Measurements from ENCODE around the gene KLHDC7A. TPM values are rescaled to one million over a fixed set of nuclear protein-coding genes. Genes with fewer than 3 reads are reported as not detected.

The KLHDC7A gene
- total RNA-seq, 1 experiment from 2014 or later = 0.58 TPM

- DNase-seq (ENCODE audit: low spot score) = no peak
These were observed 23.9 kb downstream of the KLHDC7A start for GRCh38 chr1:18504609-18505008.

DNA sequence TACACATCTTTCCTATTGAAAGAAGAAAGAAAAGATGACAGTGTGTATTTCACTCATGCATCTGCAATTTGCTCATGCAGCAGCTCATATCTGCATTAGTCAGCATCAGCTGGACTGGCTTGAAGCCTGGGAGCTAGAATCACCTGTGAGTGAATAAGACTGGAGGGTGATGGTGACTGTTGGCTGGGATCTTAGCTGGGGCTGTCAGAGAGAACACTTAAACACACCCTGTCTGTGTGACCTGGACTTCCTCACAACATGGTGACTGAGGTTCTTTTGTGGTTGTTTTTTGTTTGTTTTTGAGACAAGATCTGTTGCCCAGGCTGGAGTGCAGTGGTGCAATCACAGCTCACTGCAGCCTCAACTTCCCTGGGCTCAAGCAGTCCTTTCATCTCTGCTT is 24.9 kb downstream of the KLHDC7A start:
- no peak for DNase-seq (ENCODE audit: low spot score)

DNA sequence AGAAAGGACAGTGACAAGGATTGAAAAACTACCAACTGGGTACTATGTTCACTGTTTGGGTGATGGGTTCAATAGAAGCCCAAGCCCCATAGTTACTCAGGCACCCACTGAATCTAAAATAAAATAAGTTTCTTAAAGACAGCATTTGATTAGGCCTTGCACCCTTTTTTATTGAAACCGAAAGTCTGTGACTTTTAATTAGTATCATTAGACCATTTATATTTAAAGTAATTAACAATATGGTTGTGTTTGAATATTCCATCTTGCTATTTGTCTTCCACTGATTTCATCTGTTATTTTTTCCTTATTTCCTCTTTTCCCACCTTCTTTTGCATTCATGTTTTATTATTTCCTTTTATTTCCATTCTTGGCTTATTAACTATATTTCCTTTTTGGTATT is 27.4 kb downstream of the KLHDC7A start:
- no peak for DNase-seq (ENCODE audit: low spot score)

- DNase-seq (ENCODE audit: low spot score) = no peak
These were observed 30.6 kb downstream of the KLHDC7A start for GRCh38 chr1:18511149-18511873.

DNA sequence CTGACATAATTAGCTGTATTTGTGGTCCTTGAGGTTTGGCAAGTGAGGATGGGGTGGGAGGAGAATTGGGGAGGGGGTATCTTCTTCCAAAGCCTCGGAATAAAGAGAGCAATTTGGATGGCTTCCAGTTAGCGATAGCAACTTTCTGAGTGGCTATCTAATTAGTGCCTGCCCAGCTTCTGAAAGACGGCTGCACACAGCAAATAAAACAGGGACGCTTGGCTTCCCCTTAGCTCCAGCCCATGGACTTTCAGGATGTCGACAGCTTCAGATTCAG is 31.1 kb downstream of the KLHDC7A start:
- no peak for DNase-seq (ENCODE audit: low spot score)

GRCh38 chr1:18512883-18513282 is 32.2 kb downstream of the KLHDC7A start:
- DNase-seq (ENCODE audit: low spot score) = no peak

DNA sequence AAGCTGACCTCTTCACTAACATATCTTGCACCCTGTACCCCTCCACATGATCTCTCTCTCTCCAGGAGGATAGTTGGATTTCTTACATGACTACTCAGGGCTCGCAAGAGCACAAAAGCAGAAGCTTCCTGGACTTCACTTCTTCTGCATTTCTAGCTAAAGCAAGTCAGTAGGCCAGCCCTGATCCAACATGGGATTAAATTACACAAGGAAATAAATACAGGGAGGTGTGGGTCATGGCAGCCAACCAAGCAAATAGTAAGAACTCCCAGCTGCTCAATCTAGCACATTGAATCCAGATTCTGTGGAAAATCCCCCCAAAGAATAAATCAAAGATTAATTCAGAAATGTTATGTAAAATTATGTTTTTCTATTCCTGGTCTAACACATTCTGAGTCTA is 33.3 kb downstream of the KLHDC7A start:
- DNase-seq (ENCODE audit: low spot score) = no peak

- DNase-seq (ENCODE audit: low spot score) = no peak
These were observed 34.5 kb downstream of the KLHDC7A start for GRCh38 chr1:18515120-18515667.

DNA sequence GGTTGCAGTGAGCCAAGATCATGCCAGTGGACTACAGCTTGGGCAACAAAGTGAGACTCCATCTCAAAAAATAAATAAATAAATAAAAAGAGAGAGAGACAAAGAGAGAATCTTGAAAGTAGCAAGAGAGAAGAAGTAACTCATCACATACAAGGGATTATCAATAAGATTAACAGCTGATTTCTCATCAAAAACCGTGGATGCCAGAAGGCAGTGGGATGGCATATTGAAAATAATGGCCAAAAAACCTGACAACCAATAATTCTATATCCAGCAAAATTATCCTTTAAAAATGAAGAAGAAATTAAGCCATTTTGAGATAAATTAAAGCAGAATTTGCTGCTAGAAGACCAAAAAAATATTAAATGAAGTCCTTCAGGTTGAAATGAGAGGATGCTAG is 35.7 kb downstream of the KLHDC7A start:
- no peak for DNase-seq (ENCODE audit: low spot score)

GRCh38 chr1:18526436-18527275 is 45.9 kb downstream of the KLHDC7A start:
- no peak for DNase-seq (ENCODE audit: low spot score)

GRCh38 chr1:18527514-18527913 is 46.8 kb downstream of the KLHDC7A start:
- DNase-seq (ENCODE audit: low spot score) = no peak

GRCh38 chr1:18527921-18528320 is 47.2 kb downstream of the KLHDC7A start:
- DNase-seq (ENCODE audit: low spot score) = peak; percentile 28

- no peak for DNase-seq (ENCODE audit: low spot score)
These were observed 47.9 kb downstream of the KLHDC7A start for GRCh38 chr1:18528616-18529015.

DNA sequence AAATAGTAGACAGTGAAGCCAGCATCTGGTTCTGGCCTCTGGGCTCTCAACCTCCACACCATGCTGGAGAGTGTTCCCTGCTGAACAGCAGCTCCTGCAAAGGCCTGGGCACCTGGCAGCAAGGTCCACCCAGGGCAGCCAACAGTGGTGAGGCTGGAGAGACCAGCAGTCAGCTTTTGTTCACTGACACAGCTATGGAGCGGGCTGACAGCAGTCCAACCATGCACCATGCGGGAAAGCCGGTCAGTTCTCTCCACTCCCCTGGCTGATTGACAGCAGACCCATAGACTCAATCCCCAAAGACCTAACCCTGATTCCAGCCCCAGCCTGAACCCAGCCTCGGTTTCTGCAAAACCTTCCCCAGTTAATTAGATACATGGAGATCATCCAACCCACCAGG is 49.0 kb downstream of the KLHDC7A start:
- no peak for DNase-seq (ENCODE audit: low spot score)

DNA sequence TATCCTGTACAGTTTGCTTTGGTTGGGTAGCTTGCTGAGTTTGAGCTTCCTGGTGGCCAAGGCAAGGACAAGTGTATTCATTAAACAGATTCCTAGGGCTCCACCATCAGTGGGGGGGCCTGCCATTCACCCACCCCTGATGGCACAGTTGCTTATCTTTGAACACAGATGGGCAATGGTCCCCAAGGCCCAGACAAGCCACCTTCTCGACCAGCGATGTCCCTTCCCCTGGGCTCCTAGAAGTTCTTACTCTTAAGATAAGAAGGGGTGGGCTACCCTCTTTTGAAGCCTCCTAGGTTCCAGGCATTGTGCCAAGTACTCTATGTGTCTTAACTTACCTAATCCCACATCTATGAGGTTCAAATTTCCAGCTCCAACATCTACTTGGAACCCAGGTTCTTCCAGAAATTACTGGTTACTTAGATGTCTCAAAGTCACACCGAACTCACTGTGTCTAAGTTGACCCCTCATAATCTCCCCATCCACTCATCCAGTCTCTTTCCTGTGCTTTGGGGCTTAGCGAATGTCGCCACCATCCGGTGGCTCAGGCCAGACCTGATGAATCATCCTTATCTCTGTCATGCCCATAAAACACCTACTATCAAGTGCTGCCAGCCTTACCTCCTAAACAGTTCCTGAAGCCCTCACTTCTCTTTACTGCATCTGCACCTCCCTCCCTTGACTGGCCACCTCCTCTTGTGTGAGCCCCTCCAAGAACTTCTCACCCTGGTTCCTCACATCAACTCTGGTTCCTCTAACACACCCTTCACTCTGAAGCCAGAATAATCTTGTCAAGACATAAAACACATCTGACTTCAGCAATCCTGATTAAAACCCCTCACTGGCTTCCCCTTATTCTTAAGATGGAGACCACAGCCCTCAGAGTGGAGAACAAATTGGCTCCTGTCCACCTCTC is 50.1 kb downstream of the KLHDC7A start:
- no peak for DNase-seq (ENCODE audit: low spot score)

- DNase-seq (ENCODE audit: low spot score) = no peak
These were observed 50.7 kb downstream of the KLHDC7A start for GRCh38 chr1:18531503-18531845.

GRCh38 chr1:18532390-18533170 is 51.9 kb downstream of the KLHDC7A start:
- DNase-seq (ENCODE audit: low spot score) = no peak

GRCh38 chr1:18533259-18533658 is 52.5 kb downstream of the KLHDC7A start:
- no peak for DNase-seq (ENCODE audit: low spot score)

- no peak for DNase-seq (ENCODE audit: low spot score)
These were observed 54.1 kb downstream of the KLHDC7A start for GRCh38 chr1:18534810-18535205.

Measured in H4 (cell line).